C4-2B (cell line): ENCODE measurements around the gene GIMD1.

ENCODE experiments used
- H3K27ac ChIP-seq: fragments of 450-650 bp; 2 replicates; pipeline ENCODE4 v1.5.1; 2017
- CTCF ChIP-seq: fragments of 450-650 bp; conservative IDR thresholded peaks from 2 replicates; pipeline ENCODE4 v1.5.1; 2017; ENCODE audit warnings: mild to moderate bottlenecking
- ZFX ChIP-seq: fragments of 450-650 bp; IDR thresholded peaks from 2 replicates; pipeline ENCODE4 v1.6.1; 2017

GIMD1 gene

GRCh38 chr4:106353786-106354185, 14.8 kb downstream of the GIMD1 start:
- no peak overlapping the region for H3K27ac ChIP-seq
- TF ChIP-seq CTCF, result no peak
- no peak for TF ChIP-seq ZFX

- H3K27ac ChIP-seq, result no peak overlapping the region
- TF ChIP-seq CTCF, result no peak
- TF ChIP-seq ZFX, result no peak
Measured at GRCh38 chr4:106351016-106351415, 17.6 kb downstream of the GIMD1 start.

GRCh38 chr4:106347167-106347566, 21.4 kb downstream of the GIMD1 start:
- TF ChIP-seq ZFX (no peak), CTCF (no peak)
- H3K27ac ChIP-seq, result no peak overlapping the region

- TF ChIP-seq ZFX (no peak), CTCF (no peak)
- no peak overlapping the region for H3K27ac ChIP-seq
Measured at GRCh38 chr4:106344647-106344970, 24.0 kb downstream of the GIMD1 start.

GRCh38 chr4:106343865-106344646, 24.5 kb downstream of the GIMD1 start:
- no peak overlapping the region for H3K27ac ChIP-seq
- TF ChIP-seq CTCF (no peak), ZFX (no peak)

- no peak overlapping the region for H3K27ac ChIP-seq
- TF ChIP-seq ZFX (no peak), CTCF (no peak)
Measured at GRCh38 chr4:106340774-106341173, 27.8 kb downstream of the GIMD1 start.

- TF ChIP-seq ZFX (no peak), CTCF (no peak)
- no peak overlapping the region for H3K27ac ChIP-seq
Measured at GRCh38 chr4:106339431-106339830, 29.1 kb downstream of the GIMD1 start.
